Nephron progenitor cell (in vitro differentiated cells): ENCODE results near the gene PIAS4.

Experiments used
- DNase-seq: peaks from one replicate; pipeline ENCODE4 v3.0.0; 2021
- H3K27ac Mint-ChIP-seq: 2 replicates; pipeline ENCODE4 v1.8.0; 2021; ENCODE audit warnings: mild to moderate bottlenecking, moderate library complexity, mixed read lengths
- H3K27me3 Mint-ChIP-seq: 2 replicates; pipeline ENCODE4 v1.8.0; 2021; ENCODE audit warnings: mild to moderate bottlenecking, low read depth, mixed read lengths; ENCODE audit not compliant: poor library complexity
- H3K36me3 Mint-ChIP-seq: 2 replicates; pipeline ENCODE4 v1.8.0; 2021; ENCODE audit warnings: low read depth, mixed read lengths
- H3K4me1 Mint-ChIP-seq: 2 replicates; pipeline ENCODE4 v1.8.0; 2021; ENCODE audit warnings: mixed read lengths
- H3K4me3 Mint-ChIP-seq: 2 replicates; pipeline ENCODE4 v1.8.0; 2021; ENCODE audit warnings: mild to moderate bottlenecking, moderate library complexity, mixed read lengths
- H3K9me3 Mint-ChIP-seq: 2 replicates; pipeline ENCODE4 v1.8.0; 2021; ENCODE audit warnings: mild to moderate bottlenecking, moderate library complexity, mixed read lengths
- CTCF ChIP-seq: fragments of 200-600 bp; sonication (generic); IDR thresholded peaks from 2 replicates; pipeline ENCODE4 v1.5.0; 2021; ENCODE audit warnings: antibody characterized with exemption

PIAS4 gene

GRCh38 chr19:3984584-3984907 is 23.0 kb upstream of the PIAS4 start:
- Mint-ChIP-seq H3K4me1 (peaks cover 42% of the 10 kb centered on the region), H3K36me3 (peaks cover 38% of the 10 kb centered on the region), H3K9me3 (no peaks in the 10 kb centered on the region), H3K27ac (peak overlapping the region; percentile 100), H3K27me3 (peaks cover 24% of the 10 kb centered on the region), H3K4me3 (peak overlapping the region; percentile 99)
- no peak for TF ChIP-seq CTCF
- DNase-seq = no peak

GRCh38 chr19:3984908-3985642 is 22.5 kb upstream of the PIAS4 start, which contains the start of gene EEF2:
Gene EEF2 (minus strand): TSS chr19:3985463. CDS start chr19:3985380, 83 bp downstream.
- H3K4me1 Mint-ChIP-seq = peaks cover 45% of the 10 kb centered on the region
- H3K9me3 Mint-ChIP-seq = no peaks in the 10 kb centered on the region
- peaks cover 25% of the 10 kb centered on the region for H3K27me3 Mint-ChIP-seq
- H3K4me3 Mint-ChIP-seq = peak within 1 kb of the TSS; percentile 99
- peak within 1 kb of the TSS; percentile 100 for H3K27ac Mint-ChIP-seq
- DNase-seq = peak; percentile 94
- peaks cover 33% of the 10 kb centered on the region for H3K36me3 Mint-ChIP-seq
- TF ChIP-seq CTCF = no peak

GRCh38 chr19:3985643-3986259 is 21.8 kb upstream of the PIAS4 start:
- peaks cover 27% of the 10 kb centered on the region for H3K27me3 Mint-ChIP-seq

GRCh38 chr19:3986260-3987041 is 21.1 kb upstream of the PIAS4 start:
- H3K27me3 Mint-ChIP-seq = peaks cover 27% of the 10 kb centered on the region
- peak; percentile 40 for DNase-seq
- no peak overlapping the region for H3K27ac Mint-ChIP-seq
- H3K36me3 Mint-ChIP-seq = peaks cover 28% of the 10 kb centered on the region
- peak; percentile 39 for TF ChIP-seq CTCF
- H3K4me3 Mint-ChIP-seq = peak overlapping the region; percentile 99
- H3K9me3 Mint-ChIP-seq = peaks cover 6% of the 10 kb centered on the region
- peaks cover 48% of the 10 kb centered on the region for H3K4me1 Mint-ChIP-seq

More at GRCh38 chr19:3985643-3986259, 21.8 kb upstream of the PIAS4 start:
- Mint-ChIP-seq H3K36me3 (peaks cover 33% of the 10 kb centered on the region), H3K27ac (peak overlapping the region; percentile 100), H3K9me3 (peaks cover 2% of the 10 kb centered on the region), H3K4me3 (peak overlapping the region; percentile 99), H3K4me1 (peaks cover 48% of the 10 kb centered on the region)
- TF ChIP-seq CTCF = no peak
- peak; percentile 5 for DNase-seq

GRCh38 chr19:3987619-3988371 is 19.7 kb upstream of the PIAS4 start:
- peak; percentile 88 for DNase-seq
- peak; percentile 93 for TF ChIP-seq CTCF
- Mint-ChIP-seq H3K4me3 (peak overlapping the region; percentile 64), H3K36me3 (peaks cover 15% of the 10 kb centered on the region), H3K9me3 (peaks cover 6% of the 10 kb centered on the region), H3K4me1 (peaks cover 44% of the 10 kb centered on the region), H3K27ac (no peak overlapping the region), H3K27me3 (peaks cover 32% of the 10 kb centered on the region)
